Ascending aorta (tissue), 2 donors: ENCODE results near the gene FKBP11. TPM values are rescaled to one million over a fixed set of nuclear protein-coding genes. Genes with fewer than 3 reads are reported as not detected.

Source experiments
- DNase-seq, 2 donors: peaks; one replicate each; pipeline ENCODE4 v3.0.0-alpha.2; 2019; ENCODE audit warnings: low spot score in 2 of 2
- H3K27ac ChIP-seq, 2 donors: fragments of 200-600 bp; sonication (generic); one replicate each; pipeline ENCODE4 v1.5.1; 2016 to 2017; ENCODE audit warnings: mild to moderate bottlenecking in 1 of 2
- H3K27me3 ChIP-seq: fragments of 200-600 bp; sonication (generic); one replicate; pipeline ENCODE4 v1.5.1; 2017
- H3K36me3 ChIP-seq, 2 donors: fragments of 200-600 bp; sonication (generic); one replicate each; pipeline ENCODE4 v1.5.1; 2016
- H3K4me1 ChIP-seq, 2 donors: fragments of 200-600 bp; sonication (generic); one replicate each; pipeline ENCODE4 v1.5.1; 2016 to 2017; ENCODE audit warnings: mild to moderate bottlenecking in 1 of 2
- H3K4me3 ChIP-seq, 2 donors: fragments of 200-600 bp; sonication (generic); one replicate each; pipeline ENCODE4 v1.5.1; 2016 to 2017; ENCODE audit warnings: mild to moderate bottlenecking in 1 of 2
- H3K9me3 ChIP-seq, 2 donors: fragments of 200-600 bp; sonication (generic); one replicate each; pipeline ENCODE4 v1.5.1; 2016
- CTCF ChIP-seq, 3 experiments: fragments of 200-600 bp in 2 of 3; fragments of 450-650 bp in 1 of 3; sonication (generic) in 2 of 3; IDR thresholded peaks; one replicate each; pipeline ENCODE4 v1.5.1; 2016 to 2019; ENCODE audit warnings: antibody characterized with exemption in 3 of 3, mild to moderate bottlenecking in 1 of 3, moderate library complexity in 1 of 3
- intact Hi-C: fragments of 100-400 bp; cut with DNase I; formaldehyde crosslinking; loops from one replicate; pipeline ENCODE4 v1.15.1; 2023
- total RNA-seq: library from RNA; depleted of rRNA; stranded (reverse); fragments of >200 nt; gene quantifications from one replicate; pipeline ENCODE4 v1.1.0, GENCODE V29; 2016

The FKBP11 gene
- total RNA-seq, 1 donor from 2014 or later = 38.8 TPM

DNA sequence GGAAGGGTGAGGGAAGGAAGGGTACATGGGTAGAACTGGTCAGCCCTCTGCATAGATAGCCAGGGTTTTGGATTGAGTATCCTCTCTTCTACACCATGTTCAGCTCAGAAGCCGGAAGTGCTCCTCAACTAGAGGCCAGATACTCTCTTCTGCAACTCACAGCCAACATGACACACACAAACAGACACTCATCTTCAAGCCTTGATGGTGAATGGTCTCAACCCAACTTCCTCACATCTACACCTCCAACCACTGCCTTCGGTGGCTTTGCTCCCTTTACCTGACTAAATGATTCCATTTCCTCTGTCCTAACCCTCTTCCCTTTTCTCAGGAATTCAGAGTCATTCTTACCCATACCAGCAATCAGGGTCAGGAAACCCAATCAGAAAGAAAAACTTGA, 7.6 kb upstream of the FKBP11 start:
- Histone ChIP-seq H3K27me3 (no peaks in the 10 kb centered on the region), H3K36me3 (peaks cover 27 to 59% of the 10 kb centered on the region in 2 donors), H3K9me3 (no peaks in the 10 kb centered on the region), H3K4me1 (no peaks in the 10 kb centered on the region), H3K4me3 (no peak overlapping the region), H3K27ac (no peak overlapping the region)
- intact Hi-C loops = no loop called here
- no peak for TF ChIP-seq CTCF (IDR thresholded peaks at IDR 0.05)
- DNase-seq = no peak

DNA sequence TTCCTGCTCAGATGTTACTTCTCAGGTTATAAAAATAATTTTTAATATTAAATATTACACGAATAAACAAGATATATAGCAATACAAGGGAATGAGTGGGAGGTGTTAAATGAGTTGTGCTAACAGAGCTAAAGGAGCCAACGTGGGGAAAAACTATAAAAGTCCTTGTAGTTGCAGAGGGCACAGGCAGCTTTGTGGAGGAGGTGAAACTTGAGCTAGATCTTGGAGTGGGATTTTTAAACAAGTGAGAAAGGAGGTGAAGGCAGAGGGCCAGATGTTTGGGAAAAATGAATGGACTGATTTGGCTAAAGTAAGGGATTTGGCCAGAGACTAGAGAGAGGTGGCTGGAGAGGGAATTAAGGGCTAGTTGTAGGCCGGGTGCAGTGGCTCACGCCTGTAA, 5.2 kb upstream of the FKBP11 start:
- DNase-seq = no peak
- no peaks in the 10 kb centered on the region for H3K4me1 ChIP-seq
- no peaks in the 10 kb centered on the region for H3K9me3 ChIP-seq
- peaks cover 17 to 46% of the 10 kb centered on the region in 2 donors for H3K36me3 ChIP-seq
- H3K4me3 ChIP-seq = no peak overlapping the region
- no peaks in the 10 kb centered on the region for H3K27me3 ChIP-seq
- TF ChIP-seq CTCF (IDR thresholded peaks at IDR 0.05) = no peak
- no peak overlapping the region for H3K27ac ChIP-seq
- intact Hi-C loops = no loop called here

GRCh38 chr12:48929551-48929950, 4.3 kb upstream of the FKBP11 start:
- DNase-seq = no peak
- TF ChIP-seq CTCF (IDR thresholded peaks at IDR 0.05) = no peak
- H3K27ac ChIP-seq = no peak overlapping the region
- H3K4me3 ChIP-seq = no peak overlapping the region
- H3K36me3 ChIP-seq = peaks cover 17 to 37% of the 10 kb centered on the region in 2 donors
- intact Hi-C loops = no loop called here
- no peaks in the 10 kb centered on the region for H3K27me3 ChIP-seq
- no peaks in the 10 kb centered on the region for H3K4me1 ChIP-seq
- H3K9me3 ChIP-seq = no peaks in the 10 kb centered on the region

DNA sequence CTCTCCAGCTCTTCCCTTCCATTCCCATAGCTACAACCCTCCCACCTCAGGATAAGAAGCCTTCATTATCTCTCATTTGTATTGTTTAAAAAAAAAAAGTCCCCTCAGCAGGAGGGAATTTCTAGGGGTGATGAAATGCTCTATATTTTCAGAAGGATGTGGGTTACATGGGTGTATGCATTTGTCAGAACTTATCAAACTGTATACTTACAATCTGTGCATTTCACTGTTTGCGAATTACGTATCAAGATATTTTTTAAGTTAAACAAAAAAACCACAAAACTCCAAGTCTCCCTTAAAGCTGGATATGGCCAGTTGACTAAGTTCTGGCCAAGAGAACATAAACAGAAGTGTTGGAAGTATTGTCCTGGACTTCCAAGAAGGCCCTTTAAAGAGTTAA, 2.0 kb upstream of the FKBP11 start:
- no peak for TF ChIP-seq CTCF (IDR thresholded peaks at IDR 0.05)
- Histone ChIP-seq H3K4me3 (no peak overlapping the region), H3K36me3 (peaks cover 12 to 14% of the 10 kb centered on the region in 2 donors), H3K27me3 (no peaks in the 10 kb centered on the region), H3K4me1 (no peaks in the 10 kb centered on the region), H3K9me3 (no peaks in the 10 kb centered on the region), H3K27ac (no peak overlapping the region)
- DNase-seq = no peak
- intact Hi-C loops = no loop called here

- peak overlapping the region; percentile 56 to 64 for H3K27ac ChIP-seq
- H3K36me3 ChIP-seq = peaks cover 4 to 5% of the 10 kb centered on the region in 2 donors
- intact Hi-C loops = no loop called here
- no peaks in the 10 kb centered on the region for H3K9me3 ChIP-seq
- H3K4me3 ChIP-seq = peak overlapping the region; percentile 92 to 97
- H3K27me3 ChIP-seq = no peaks in the 10 kb centered on the region
- TF ChIP-seq CTCF (IDR thresholded peaks at IDR 0.05) = peak; percentile 32 to 60 (median 55)
- no peaks in the 10 kb centered on the region for H3K4me1 ChIP-seq
- peak in 1 of 2 donors; percentile 71 for DNase-seq
Measured at GRCh38 chr12:48924617-48925303, 532 bp downstream of the FKBP11 start.
